Activated CD4-positive, alpha-beta T cell treated with anti-CD3 and anti-CD28 coated beads, Interleukin-2, amount 10 ng/mL, durations not matched to agents 7 days and 5 days (primary cell): Measurements from ENCODE around the gene SAMD14. TPM values are rescaled to one million over a fixed set of nuclear protein-coding genes. Genes with fewer than 3 reads are reported as not detected.

Source experiments
- CTCF ChIA-PET: fragments of 350-600 bp; sonication (Branson Sonifier 250); formaldehyde crosslinking; loops from one replicate; lab custom pipeline; 2021; ENCODE audit warnings: antibody characterized with exemption; lab: Charles Lee
- POLR2A ChIA-PET: fragments of 350-600 bp; sonication (Branson Sonifier 250); formaldehyde crosslinking; loops from one replicate; lab custom pipeline; 2021; ENCODE audit warnings: antibody characterized with exemption; lab: Charles Lee
- DNase-seq: peaks from one replicate; pipeline ENCODE4 v3.0.0-alpha.2; 2020
- H3K27ac Mint-ChIP-seq: one replicate; pipeline ENCODE4 v1.8.0; 2021; ENCODE audit warnings: mild to moderate bottlenecking, moderate library complexity, mixed read lengths
- H3K27me3 Mint-ChIP-seq: one replicate; pipeline ENCODE4 v1.8.0; 2021; ENCODE audit warnings: mixed read lengths
- H3K36me3 Mint-ChIP-seq: one replicate; pipeline ENCODE4 v1.8.0; 2021; ENCODE audit warnings: low read depth, mixed read lengths
- H3K4me1 Mint-ChIP-seq: one replicate; pipeline ENCODE4 v1.8.0; 2021; ENCODE audit warnings: mixed read lengths
- H3K4me3 Mint-ChIP-seq: one replicate; pipeline ENCODE4 v1.8.0; 2021; ENCODE audit warnings: mild to moderate bottlenecking, moderate library complexity, mixed read lengths
- H3K9me3 Mint-ChIP-seq: one replicate; pipeline ENCODE4 v1.8.0; 2021; ENCODE audit warnings: mixed read lengths
- total RNA-seq, 2 experiments: library from RNA; stranded (reverse); gene quantifications; one replicate each; pipeline ENCODE4 v1.2.3, GENCODE V29; 2021

SAMD14 gene
- total RNA-seq, 2 experiments from 2014 or later, result 0.07 to 0.23 TPM

GRCh38 chr17:50076591-50077235, 53.2 kb downstream of the SAMD14 start:
- Mint-ChIP-seq H3K36me3 (peaks cover 2% of the 10 kb centered on the region), H3K4me3 (no peak overlapping the region)

DNA sequence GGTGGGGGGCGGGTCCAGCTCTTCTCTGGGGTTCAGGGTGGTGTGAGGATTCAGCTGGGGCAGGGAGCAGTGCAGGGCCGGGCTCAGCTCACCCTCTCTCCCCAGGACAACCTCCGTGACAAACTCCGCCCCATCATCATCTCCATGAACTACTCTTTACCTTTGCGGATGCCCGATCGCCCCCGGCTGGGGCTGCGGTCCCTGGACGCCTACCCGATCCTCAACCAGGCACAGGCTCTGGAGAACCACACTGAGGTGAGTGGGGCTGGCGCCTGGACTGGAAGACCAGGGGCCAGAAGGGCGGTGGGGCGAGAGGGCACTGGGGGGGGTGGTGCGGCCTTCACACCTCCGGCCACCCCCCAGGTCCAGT, 53.8 kb downstream of the SAMD14 start:
- H3K27ac Mint-ChIP-seq, result no peak overlapping the region
- no peaks in the 10 kb centered on the region for H3K9me3 Mint-ChIP-seq
- no peaks in the 10 kb centered on the region for H3K27me3 Mint-ChIP-seq
- ChIA-PET CTCF (interaction anchor here (0.8 to 1.6 kb wide), 4 partner anchors 12 to 48 kb away, joined by 3 read pairs; partner anchors contain the start of gene ITGA3), POLR2A (no interaction called here)
- DNase-seq, result no peak
- no peak overlapping the region for H3K4me3 Mint-ChIP-seq
- H3K4me1 Mint-ChIP-seq, result peaks cover 2% of the 10 kb centered on the region
- H3K36me3 Mint-ChIP-seq, result peaks cover 4% of the 10 kb centered on the region

More at GRCh38 chr17:50076591-50077235, 53.2 kb downstream of the SAMD14 start:
- H3K9me3 Mint-ChIP-seq, result no peaks in the 10 kb centered on the region
- H3K27me3 Mint-ChIP-seq, result no peaks in the 10 kb centered on the region
- DNase-seq, result no peak
- ChIA-PET CTCF (interaction anchor here (0.9 to 4.2 kb wide), 6 partner anchors 11 to 51 kb away, joined by 3 to 29 read pairs (median 3); partner anchors contain the start of genes ITGA3 and PDK2), POLR2A (no interaction called here)
- H3K27ac Mint-ChIP-seq, result no peak overlapping the region
- peaks cover 2% of the 10 kb centered on the region for H3K4me1 Mint-ChIP-seq

- no peaks in the 10 kb centered on the region for H3K27me3 Mint-ChIP-seq
- CTCF ChIA-PET, result interaction anchor here (0.8 to 1.6 kb wide), 5 partner anchors 12 to 48 kb away, joined by 3 to 4 read pairs (median 3); partner anchors contain the start of gene ITGA3
- no peak overlapping the region for H3K4me3 Mint-ChIP-seq
- POLR2A ChIA-PET, result no interaction called here
- H3K36me3 Mint-ChIP-seq, result peaks cover 4% of the 10 kb centered on the region
- no peak overlapping the region for H3K27ac Mint-ChIP-seq
- DNase-seq, result no peak
- H3K4me1 Mint-ChIP-seq, result peaks cover 2% of the 10 kb centered on the region
- no peaks in the 10 kb centered on the region for H3K9me3 Mint-ChIP-seq
These were observed 54.4 kb downstream of the SAMD14 start for GRCh38 chr17:50075446-50076032.

DNA sequence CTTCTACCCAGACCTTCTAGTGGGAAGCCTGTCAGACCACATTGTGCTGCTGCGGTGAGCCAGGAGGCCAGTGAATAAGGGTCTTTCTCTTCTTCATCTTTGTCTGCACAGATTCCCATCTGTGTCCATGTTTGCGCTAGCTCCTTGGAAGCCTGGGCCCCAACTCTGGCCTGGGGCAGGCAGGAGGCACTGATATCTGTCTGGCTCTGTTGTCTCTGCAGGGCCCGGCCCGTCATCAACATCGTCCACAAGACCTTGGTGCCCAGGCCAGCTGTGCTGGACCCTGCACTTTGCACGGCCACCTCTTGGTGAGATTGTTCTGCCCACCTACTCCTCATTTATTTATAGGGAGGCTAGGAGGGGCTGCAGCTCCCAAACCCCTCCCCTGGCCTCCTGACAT, 55.7 kb downstream of the SAMD14 start:
- Mint-ChIP-seq H3K4me1 (peaks cover 2% of the 10 kb centered on the region), H3K4me3 (no peak overlapping the region), H3K27ac (no peak overlapping the region), H3K27me3 (no peaks in the 10 kb centered on the region), H3K9me3 (no peaks in the 10 kb centered on the region), H3K36me3 (peaks cover 4% of the 10 kb centered on the region)
- CTCF ChIA-PET, result interaction anchor here (1.3 to 2.4 kb wide), 2 partner anchors 18 to 20 kb away, joined by 4 to 11 read pairs; partner anchors contain the start of gene ITGA3
- POLR2A ChIA-PET, result no interaction called here
- no peak for DNase-seq

GRCh38 chr17:50072925-50073324, 57.0 kb downstream of the SAMD14 start:
- POLR2A ChIA-PET, result no interaction called here
- H3K36me3 Mint-ChIP-seq, result peaks cover 4% of the 10 kb centered on the region
- DNase-seq, result no peak
- CTCF ChIA-PET, result interaction anchor here (0.7 to 2.4 kb wide), 2 partner anchors 8 to 21 kb away, joined by 3 to 11 read pairs; no protein-coding TSS in a partner anchor
- no peak overlapping the region for H3K4me3 Mint-ChIP-seq
- no peaks in the 10 kb centered on the region for H3K27me3 Mint-ChIP-seq
- peaks cover 2% of the 10 kb centered on the region for H3K4me1 Mint-ChIP-seq
- no peaks in the 10 kb centered on the region for H3K9me3 Mint-ChIP-seq
- no peak overlapping the region for H3K27ac Mint-ChIP-seq

DNA sequence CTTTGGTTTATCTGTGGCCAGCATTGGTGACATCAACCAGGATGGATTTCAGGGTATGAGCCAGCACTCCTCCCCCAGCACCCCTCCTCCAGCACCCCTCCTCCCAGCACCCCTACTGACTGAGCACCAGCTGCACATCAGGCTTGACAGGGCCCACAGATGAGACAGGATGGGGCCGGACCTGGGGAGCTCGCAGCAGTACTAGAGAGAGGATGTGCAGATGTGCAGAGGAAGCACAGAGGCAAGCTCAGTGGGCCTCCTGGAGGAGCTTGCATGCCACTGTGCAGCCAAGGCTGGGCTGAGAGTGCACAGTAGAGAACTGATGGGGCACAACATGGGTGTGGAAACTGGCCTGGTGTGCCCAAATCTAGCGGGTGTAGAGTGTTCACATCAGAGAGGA, 57.8 kb downstream of the SAMD14 start:
- POLR2A ChIA-PET, result no interaction called here
- H3K4me1 Mint-ChIP-seq, result peaks cover 2% of the 10 kb centered on the region

GRCh38 chr17:50071692-50072091, 58.3 kb downstream of the SAMD14 start:
- no peak for DNase-seq
- Mint-ChIP-seq H3K36me3 (peaks cover 4% of the 10 kb centered on the region), H3K4me1 (peaks cover 2% of the 10 kb centered on the region), H3K9me3 (no peaks in the 10 kb centered on the region), H3K4me3 (no peak overlapping the region), H3K27me3 (no peaks in the 10 kb centered on the region), H3K27ac (no peak overlapping the region)
- CTCF ChIA-PET, result interaction anchor here (2.4 kb wide), 1 partner anchor 23 kb away, joined by 11 read pairs; no protein-coding TSS in a partner anchor
- POLR2A ChIA-PET, result no interaction called here

More for the DNA sequence above, 57.8 kb downstream of the SAMD14 start:
- CTCF ChIA-PET, result interaction anchor here (2.4 kb wide), 1 partner anchor 22 kb away, joined by 11 read pairs; no protein-coding TSS in a partner anchor
- H3K27me3 Mint-ChIP-seq, result no peaks in the 10 kb centered on the region
- H3K9me3 Mint-ChIP-seq, result no peaks in the 10 kb centered on the region
- DNase-seq, result no peak
- H3K27ac Mint-ChIP-seq, result no peak overlapping the region
- peaks cover 4% of the 10 kb centered on the region for H3K36me3 Mint-ChIP-seq
- no peak overlapping the region for H3K4me3 Mint-ChIP-seq

DNA sequence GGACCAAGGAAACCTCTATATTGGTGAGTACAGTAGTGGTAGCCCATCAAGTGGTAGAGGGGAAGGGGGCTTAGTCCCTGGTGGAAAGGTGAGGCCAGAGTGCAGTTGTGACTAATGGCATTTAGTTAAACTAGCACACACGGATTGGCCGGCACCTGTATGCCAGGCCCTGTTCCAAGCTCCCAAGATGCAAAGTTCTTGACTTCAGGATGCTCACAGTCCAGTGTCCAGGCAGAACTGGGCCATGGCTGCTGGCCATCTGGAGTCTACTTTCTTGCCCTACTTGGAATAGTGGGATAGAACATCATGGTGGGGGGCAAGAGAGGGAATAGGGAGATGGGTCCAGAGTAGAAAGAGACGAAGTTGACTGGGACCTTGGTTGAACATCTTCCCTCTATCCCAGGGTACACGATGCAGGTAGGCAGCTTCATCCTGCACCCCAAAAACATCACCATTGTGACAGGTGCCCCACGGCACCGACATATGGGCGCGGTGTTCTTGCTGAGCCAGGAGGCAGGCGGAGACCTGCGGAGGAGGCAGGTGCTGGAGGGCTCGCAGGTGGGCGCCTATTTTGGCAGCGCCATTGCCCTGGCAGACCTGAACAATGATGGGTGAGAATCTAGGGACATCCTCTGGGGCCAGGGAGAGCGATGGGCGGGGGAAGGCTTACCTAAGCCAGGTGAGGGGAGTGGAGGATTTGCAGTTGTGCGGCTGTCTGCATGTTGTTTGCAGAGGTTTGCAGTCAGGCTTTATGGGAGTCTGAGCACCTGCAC, 58.9 kb downstream of the SAMD14 start:
- POLR2A ChIA-PET, result no interaction called here
- DNase-seq, result no peak
- peaks cover 4% of the 10 kb centered on the region for H3K36me3 Mint-ChIP-seq
- no peaks in the 10 kb centered on the region for H3K27me3 Mint-ChIP-seq
- CTCF ChIA-PET, result no interaction called here
- no peaks in the 10 kb centered on the region for H3K9me3 Mint-ChIP-seq
- no peak overlapping the region for H3K27ac Mint-ChIP-seq
- H3K4me1 Mint-ChIP-seq, result peaks cover 2% of the 10 kb centered on the region
- H3K4me3 Mint-ChIP-seq, result no peak overlapping the region

GRCh38 chr17:50067996-50068395, 62.0 kb downstream of the SAMD14 start:
- Mint-ChIP-seq H3K36me3 (peaks cover 4% of the 10 kb centered on the region), H3K4me3 (no peak overlapping the region), H3K27me3 (no peaks in the 10 kb centered on the region), H3K9me3 (no peaks in the 10 kb centered on the region), H3K4me1 (peaks cover 2% of the 10 kb centered on the region), H3K27ac (no peak overlapping the region)
- ChIA-PET POLR2A (no interaction called here), CTCF (interaction anchor here (1.3 to 1.8 kb wide), 3 partner anchors 10 to 26 kb away, joined by 3 to 12 read pairs (median 7); no protein-coding TSS in a partner anchor)
- DNase-seq, result no peak

- H3K9me3 Mint-ChIP-seq, result no peaks in the 10 kb centered on the region
- ChIA-PET POLR2A (no interaction called here), CTCF (interaction anchor here (0.8 to 1.8 kb wide), 6 partner anchors 9 to 50 kb away, joined by 3 to 12 read pairs (median 4); partner anchors contain the start of gene ITGA3)
- no peak for DNase-seq
- H3K36me3 Mint-ChIP-seq, result peaks cover 4% of the 10 kb centered on the region
- H3K27ac Mint-ChIP-seq, result no peak overlapping the region
- H3K4me1 Mint-ChIP-seq, result no peaks in the 10 kb centered on the region
- H3K27me3 Mint-ChIP-seq, result no peaks in the 10 kb centered on the region
- H3K4me3 Mint-ChIP-seq, result no peak overlapping the region
These were observed 63.0 kb downstream of the SAMD14 start for GRCh38 chr17:50066995-50067394.

GRCh38 chr17:50065056-50065455, 64.9 kb downstream of the SAMD14 start:
- ChIA-PET POLR2A (no interaction called here), CTCF (interaction anchor here (1.3 to 2.4 kb wide), 3 partner anchors 8 to 29 kb away, joined by 3 to 7 read pairs (median 5); partner anchors contain the start of gene ITGA3)
- Mint-ChIP-seq H3K4me1 (no peaks in the 10 kb centered on the region), H3K36me3 (no peaks in the 10 kb centered on the region), H3K9me3 (no peaks in the 10 kb centered on the region), H3K27ac (no peak overlapping the region), H3K4me3 (no peak overlapping the region), H3K27me3 (no peaks in the 10 kb centered on the region)
- no peak for DNase-seq

- H3K9me3 Mint-ChIP-seq, result no peaks in the 10 kb centered on the region
- CTCF ChIA-PET, result interaction anchor here (0.7 to 2.4 kb wide), 5 partner anchors 8 to 100 kb away, joined by 3 to 7 read pairs (median 3); partner anchors contain the start of gene ITGA3
- H3K27me3 Mint-ChIP-seq, result no peaks in the 10 kb centered on the region
- H3K4me3 Mint-ChIP-seq, result no peak overlapping the region
- H3K4me1 Mint-ChIP-seq, result no peaks in the 10 kb centered on the region
- no peaks in the 10 kb centered on the region for H3K36me3 Mint-ChIP-seq
- H3K27ac Mint-ChIP-seq, result no peak overlapping the region
- POLR2A ChIA-PET, result no interaction called here
- no peak for DNase-seq
These were observed 65.5 kb downstream of the SAMD14 start for GRCh38 chr17:50064253-50065001.
